GM23338 (cell line): ENCODE results near the gene TAF11. TPM values are rescaled to one million over a fixed set of nuclear protein-coding genes. Genes with fewer than 3 reads are reported as not detected.

ENCODE experiments used
- ATAC-seq: fragments of 200-7000 bp; cut with Tn5 transposase; 3 replicates; pipeline ENCODE4 v1.9.1; 2020
- DNase-seq: peaks from one replicate; pipeline ENCODE4 v3.0.0-alpha.2; 2015; ENCODE audit warnings: low spot score
- H2AFZ ChIP-seq: fragments of 200-600 bp; sonication (generic); 2 replicates; pipeline ENCODE4 v1.8.0; 2016; ENCODE audit warnings: antibody characterized with exemption, mild to moderate bottlenecking, moderate library complexity
- H3F3A ChIP-seq: fragments of 200-600 bp; sonication (generic); replicated peaks from 2 replicates; pipeline ENCODE4 v1.8.0; 2017; ENCODE audit warnings: antibody characterized with exemption, mixed run types, low read depth
- H3K27ac ChIP-seq: fragments of 200-600 bp; sonication (generic); 2 replicates; pipeline ENCODE4 v1.6.1; 2016; ENCODE audit warnings: low read depth
- H3K27me3 ChIP-seq: fragments of 200-600 bp; sonication (generic); 2 replicates; pipeline ENCODE4 v1.8.0; 2016; ENCODE audit warnings: mild to moderate bottlenecking, mixed run types, moderate library complexity; ENCODE audit not compliant: insufficient read depth
- H3K36me3 ChIP-seq: fragments of 200-600 bp; sonication (generic); 2 replicates; pipeline ENCODE4 v1.8.0; 2016; ENCODE audit warnings: mild to moderate bottlenecking; ENCODE audit not compliant: insufficient read depth
- H3K4me1 ChIP-seq: fragments of 200-600 bp; sonication (generic); 2 replicates; pipeline ENCODE4 v1.8.0; 2016; ENCODE audit warnings: mild to moderate bottlenecking, moderate library complexity; ENCODE audit not compliant: insufficient read depth
- H3K4me2 ChIP-seq: fragments of 200-600 bp; sonication (generic); 2 replicates; pipeline ENCODE4 v1.7.1; 2017; ENCODE audit warnings: mixed run types
- H3K4me3 ChIP-seq: fragments of 200-600 bp; sonication (generic); 2 replicates; pipeline ENCODE4 v1.6.1; 2016; ENCODE audit warnings: mixed run types
- H3K79me2 ChIP-seq: fragments of 200-600 bp; sonication (generic); replicated peaks from 2 replicates; pipeline ENCODE4 v1.8.0; 2017; ENCODE audit warnings: mild to moderate bottlenecking; ENCODE audit not compliant: insufficient read depth
- H3K9me2 ChIP-seq: fragments of 200-600 bp; sonication (generic); 2 replicates; pipeline ENCODE4 v1.8.0; 2017; ENCODE audit not compliant: insufficient read depth
- H4K20me1 ChIP-seq: fragments of 200-600 bp; sonication (generic); replicated peaks from 2 replicates; pipeline ENCODE4 v1.8.0; 2017; ENCODE audit warnings: mild to moderate bottlenecking; ENCODE audit not compliant: insufficient read depth
- H3K27ac Mint-ChIP-seq: 2 replicates; pipeline ENCODE4 v1.8.0; 2020; ENCODE audit warnings: inconsistent platforms, mild to moderate bottlenecking, moderate library complexity, mixed read lengths
- H3K27me3 Mint-ChIP-seq: 3 replicates; pipeline ENCODE4 v1.8.0; 2022; ENCODE audit warnings: low read depth, mild to moderate bottlenecking, moderate library complexity, mixed read lengths, inconsistent platforms; ENCODE audit not compliant: insufficient read depth, poor library complexity
- H3K36me3 Mint-ChIP-seq: 3 replicates; pipeline ENCODE4 v1.8.0; 2021; ENCODE audit warnings: low read depth, mild to moderate bottlenecking, inconsistent platforms, moderate library complexity, mixed read lengths
- H3K4me1 Mint-ChIP-seq: 3 replicates; pipeline ENCODE4 v1.8.0; 2020; ENCODE audit warnings: mild to moderate bottlenecking, inconsistent platforms, mixed read lengths
- H3K4me3 Mint-ChIP-seq: 3 replicates; pipeline ENCODE4 v1.8.0; 2021; ENCODE audit warnings: moderate library complexity, mild to moderate bottlenecking, inconsistent platforms, mixed read lengths
- H3K9me3 Mint-ChIP-seq: 3 replicates; pipeline ENCODE4 v1.8.0; 2020; ENCODE audit warnings: moderate library complexity, mild to moderate bottlenecking, inconsistent platforms, mixed read lengths
- CREB1 ChIP-seq: fragments of 250-450 bp; sonication (Bioruptor Pico); IDR thresholded peaks from 2 replicates; pipeline ENCODE4 v1.5.0; 2020; ENCODE audit warnings: low read depth, mild to moderate bottlenecking, moderate library complexity
- CTCF ChIP-seq, 2 experiments: fragments of 200-600 bp in 1 of 2; sonication (generic) in 1 of 2; conservative IDR thresholded peaks; 2 replicates each; pipeline versions ENCODE4 v1.5.1 to v1.6.1; 2016 to 2017; ENCODE audit warnings: antibody characterized with exemption in 2 of 2, low read depth in 2 of 2, mild to moderate bottlenecking in 2 of 2, moderate library complexity in 1 of 2
- EZH2 ChIP-seq: fragments of 200-600 bp; sonication (generic); IDR thresholded peaks from one replicate; pipeline ENCODE4 v1.8.0; 2017; ENCODE audit warnings: antibody characterized with exemption, mild to moderate bottlenecking, low read depth; ENCODE audit not compliant: unreplicated experiment
- EZH2phosphoT487 ChIP-seq: fragments of 200-600 bp; sonication (generic); IDR thresholded peaks from one replicate; pipeline ENCODE4 v1.8.1; 2018; ENCODE audit warnings: antibody characterized with exemption; ENCODE audit not compliant: unreplicated experiment
- JUNB ChIP-seq: IDR thresholded peaks from one replicate; pipeline ENCODE4 v1.6.1; 2016; ENCODE audit warnings: antibody characterized with exemption; ENCODE audit not compliant: unreplicated experiment
- NANOG ChIP-seq: IDR thresholded peaks from 2 replicates; pipeline ENCODE4 v1.6.1; 2016; ENCODE audit warnings: antibody characterized with exemption, borderline replicate concordance
- POLR2AphosphoS5 ChIP-seq: IDR thresholded peaks from 2 replicates; pipeline ENCODE4 v1.6.1; 2016; ENCODE audit warnings: antibody characterized with exemption, low read depth
- STAT1 ChIP-seq: IDR thresholded peaks from one replicate; pipeline ENCODE4 v1.6.1; 2016; ENCODE audit warnings: antibody characterized with exemption; ENCODE audit not compliant: unreplicated experiment
- ZNF114 ChIP-seq: fragments of 250-450 bp; sonication (Bioruptor Pico); IDR thresholded peaks from 2 replicates; pipeline ENCODE4 v1.5.0; 2020; ENCODE audit warnings: mild to moderate bottlenecking, moderate library complexity
- ZNF331 ChIP-seq: fragments of 250-450 bp; sonication (Bioruptor Pico); IDR thresholded peaks from 2 replicates; pipeline ENCODE4 v1.5.0; 2020; ENCODE audit warnings: low read depth, mild to moderate bottlenecking, moderate library complexity
- polyA plus RNA-seq: library from polyadenylated mRNA; unstranded; fragments of >200 nt; fragmentation: Nextera tagmentation; extraction: Ambion mirVana; gene quantifications from 2 replicates; pipeline ENCODE4 v1.2.1, GENCODE V29; 2016
- total RNA-seq: library from RNA; depleted of rRNA; stranded (reverse); fragments of >200 nt; shearing (Covaris generic); gene quantifications from 2 replicates; pipeline ENCODE4 v1.2.3, GENCODE V29; 2014
- TF ChIP-seq, protein P1 (sequence below): fragments of 250-450 bp; sonication (Bioruptor Pico); IDR thresholded peaks from 2 replicates; pipeline ENCODE4 v1.5.0; 2020; ENCODE audit warnings: mild to moderate bottlenecking, moderate library complexity
- TF ChIP-seq, protein P2 (sequence below): IDR thresholded peaks from 2 replicates; pipeline ENCODE4 v1.6.1; 2016; ENCODE audit warnings: antibody characterized with exemption
- TF ChIP-seq, protein P3 (sequence below): IDR thresholded peaks from one replicate; pipeline ENCODE4 v1.6.1; 2018; ENCODE audit warnings: antibody characterized with exemption; ENCODE audit not compliant: unreplicated experiment

TAF11 gene
- total and polyA plus RNA-seq, 2 experiments from 2014 or later, result 51.1 to 65.3 TPM

- no peaks in the 10 kb centered on the region; the same call in 2 of the 3 replicates for H3K9me3 Mint-ChIP-seq
- H3K9me2 ChIP-seq, result no peaks in the 10 kb centered on the region
- no peak overlapping the region for H3K27ac Mint-ChIP-seq
- no peaks in the 10 kb centered on the region for H3K27me3 ChIP-seq
- ATAC-seq, result no peak
- H3K27me3 Mint-ChIP-seq, result no peaks in the 10 kb centered on the region
- peaks cover 7% of the 10 kb centered on the region; the same call in 1 of the 2 replicates for H3K36me3 ChIP-seq
- no peaks in the 10 kb centered on the region for H3K79me2 ChIP-seq
- TF ChIP-seq ZNF331 (CRISPR knock-in tag) (no peak), CTCF (conservative IDR thresholded peaks at IDR 0.05; ENCODE audit: low read depth in 2 of 2) (no peak), ZNF114 (CRISPR knock-in tag) (no peak), EZH2phosphoT487 (no peak), POLR2AphosphoS5 (no peak), STAT1 (no peak), EZH2 (no peak), NANOG (no peak), JUNB (no peak), CREB1 (CRISPR knock-in tag) (no peak)
- TF ChIP-seq, protein P1, sequence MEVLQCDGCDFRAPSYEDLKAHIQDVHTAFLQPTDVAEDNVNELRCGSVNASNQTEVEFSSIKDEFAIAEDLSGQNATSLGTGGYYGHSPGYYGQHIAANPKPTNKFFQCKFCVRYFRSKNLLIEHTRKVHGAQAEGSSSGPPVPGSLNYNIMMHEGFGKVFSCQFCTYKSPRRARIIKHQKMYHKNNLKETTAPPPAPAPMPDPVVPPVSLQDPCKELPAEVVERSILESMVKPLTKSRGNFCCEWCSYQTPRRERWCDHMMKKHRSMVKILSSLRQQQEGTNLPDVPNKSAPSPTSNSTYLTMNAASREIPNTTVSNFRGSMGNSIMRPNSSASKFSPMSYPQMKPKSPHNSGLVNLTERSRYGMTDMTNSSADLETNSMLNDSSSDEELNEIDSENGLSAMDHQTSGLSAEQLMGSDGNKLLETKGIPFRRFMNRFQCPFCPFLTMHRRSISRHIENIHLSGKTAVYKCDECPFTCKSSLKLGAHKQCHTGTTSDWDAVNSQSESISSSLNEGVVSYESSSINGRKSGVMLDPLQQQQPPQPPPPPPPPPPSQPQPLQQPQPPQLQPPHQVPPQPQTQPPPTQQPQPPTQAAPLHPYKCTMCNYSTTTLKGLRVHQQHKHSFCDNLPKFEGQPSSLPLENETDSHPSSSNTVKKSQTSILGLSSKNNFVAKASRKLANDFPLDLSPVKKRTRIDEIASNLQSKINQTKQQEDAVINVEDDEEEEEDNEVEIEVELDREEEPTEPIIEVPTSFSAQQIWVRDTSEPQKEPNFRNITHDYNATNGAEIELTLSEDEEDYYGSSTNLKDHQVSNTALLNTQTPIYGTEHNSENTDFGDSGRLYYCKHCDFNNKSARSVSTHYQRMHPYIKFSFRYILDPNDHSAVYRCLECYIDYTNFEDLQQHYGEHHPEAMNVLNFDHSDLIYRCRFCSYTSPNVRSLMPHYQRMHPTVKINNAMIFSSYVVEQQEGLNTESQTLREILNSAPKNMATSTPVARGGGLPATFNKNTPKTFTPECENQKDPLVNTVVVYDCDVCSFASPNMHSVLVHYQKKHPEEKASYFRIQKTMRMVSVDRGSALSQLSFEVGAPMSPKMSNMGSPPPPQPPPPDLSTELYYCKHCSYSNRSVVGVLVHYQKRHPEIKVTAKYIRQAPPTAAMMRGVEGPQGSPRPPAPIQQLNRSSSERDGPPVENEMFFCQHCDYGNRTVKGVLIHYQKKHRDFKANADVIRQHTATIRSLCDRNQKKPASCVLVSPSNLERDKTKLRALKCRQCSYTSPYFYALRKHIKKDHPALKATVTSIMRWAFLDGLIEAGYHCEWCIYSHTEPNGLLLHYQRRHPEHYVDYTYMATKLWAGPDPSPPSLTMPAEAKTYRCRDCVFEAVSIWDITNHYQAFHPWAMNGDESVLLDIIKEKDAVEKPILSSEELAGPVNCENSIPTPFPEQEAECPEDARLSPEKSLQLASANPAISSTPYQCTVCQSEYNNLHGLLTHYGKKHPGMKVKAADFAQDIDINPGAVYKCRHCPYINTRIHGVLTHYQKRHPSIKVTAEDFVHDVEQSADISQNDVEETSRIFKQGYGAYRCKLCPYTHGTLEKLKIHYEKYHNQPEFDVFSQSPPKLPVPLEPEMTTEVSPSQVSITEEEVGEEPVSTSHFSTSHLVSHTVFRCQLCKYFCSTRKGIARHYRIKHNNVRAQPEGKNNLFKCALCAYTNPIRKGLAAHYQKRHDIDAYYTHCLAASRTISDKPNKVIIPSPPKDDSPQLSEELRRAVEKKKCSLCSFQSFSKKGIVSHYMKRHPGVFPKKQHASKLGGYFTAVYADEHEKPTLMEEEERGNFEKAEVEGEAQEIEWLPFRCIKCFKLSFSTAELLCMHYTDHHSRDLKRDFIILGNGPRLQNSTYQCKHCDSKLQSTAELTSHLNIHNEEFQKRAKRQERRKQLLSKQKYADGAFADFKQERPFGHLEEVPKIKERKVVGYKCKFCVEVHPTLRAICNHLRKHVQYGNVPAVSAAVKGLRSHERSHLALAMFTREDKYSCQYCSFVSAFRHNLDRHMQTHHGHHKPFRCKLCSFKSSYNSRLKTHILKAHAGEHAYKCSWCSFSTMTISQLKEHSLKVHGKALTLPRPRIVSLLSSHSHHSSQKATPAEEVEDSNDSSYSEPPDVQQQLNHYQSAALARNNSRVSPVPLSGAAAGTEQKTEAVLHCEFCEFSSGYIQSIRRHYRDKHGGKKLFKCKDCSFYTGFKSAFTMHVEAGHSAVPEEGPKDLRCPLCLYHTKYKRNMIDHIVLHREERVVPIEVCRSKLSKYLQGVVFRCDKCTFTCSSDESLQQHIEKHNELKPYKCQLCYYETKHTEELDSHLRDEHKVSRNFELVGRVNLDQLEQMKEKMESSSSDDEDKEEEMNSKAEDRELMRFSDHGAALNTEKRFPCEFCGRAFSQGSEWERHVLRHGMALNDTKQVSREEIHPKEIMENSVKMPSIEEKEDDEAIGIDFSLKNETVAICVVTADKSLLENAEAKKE (CRISPR knock-in tag), result no peak
- TF ChIP-seq, protein P2, sequence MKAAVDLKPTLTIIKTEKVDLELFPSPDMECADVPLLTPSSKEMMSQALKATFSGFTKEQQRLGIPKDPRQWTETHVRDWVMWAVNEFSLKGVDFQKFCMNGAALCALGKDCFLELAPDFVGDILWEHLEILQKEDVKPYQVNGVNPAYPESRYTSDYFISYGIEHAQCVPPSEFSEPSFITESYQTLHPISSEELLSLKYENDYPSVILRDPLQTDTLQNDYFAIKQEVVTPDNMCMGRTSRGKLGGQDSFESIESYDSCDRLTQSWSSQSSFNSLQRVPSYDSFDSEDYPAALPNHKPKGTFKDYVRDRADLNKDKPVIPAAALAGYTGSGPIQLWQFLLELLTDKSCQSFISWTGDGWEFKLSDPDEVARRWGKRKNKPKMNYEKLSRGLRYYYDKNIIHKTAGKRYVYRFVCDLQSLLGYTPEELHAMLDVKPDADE, result no peak
- TF ChIP-seq, protein P3, sequence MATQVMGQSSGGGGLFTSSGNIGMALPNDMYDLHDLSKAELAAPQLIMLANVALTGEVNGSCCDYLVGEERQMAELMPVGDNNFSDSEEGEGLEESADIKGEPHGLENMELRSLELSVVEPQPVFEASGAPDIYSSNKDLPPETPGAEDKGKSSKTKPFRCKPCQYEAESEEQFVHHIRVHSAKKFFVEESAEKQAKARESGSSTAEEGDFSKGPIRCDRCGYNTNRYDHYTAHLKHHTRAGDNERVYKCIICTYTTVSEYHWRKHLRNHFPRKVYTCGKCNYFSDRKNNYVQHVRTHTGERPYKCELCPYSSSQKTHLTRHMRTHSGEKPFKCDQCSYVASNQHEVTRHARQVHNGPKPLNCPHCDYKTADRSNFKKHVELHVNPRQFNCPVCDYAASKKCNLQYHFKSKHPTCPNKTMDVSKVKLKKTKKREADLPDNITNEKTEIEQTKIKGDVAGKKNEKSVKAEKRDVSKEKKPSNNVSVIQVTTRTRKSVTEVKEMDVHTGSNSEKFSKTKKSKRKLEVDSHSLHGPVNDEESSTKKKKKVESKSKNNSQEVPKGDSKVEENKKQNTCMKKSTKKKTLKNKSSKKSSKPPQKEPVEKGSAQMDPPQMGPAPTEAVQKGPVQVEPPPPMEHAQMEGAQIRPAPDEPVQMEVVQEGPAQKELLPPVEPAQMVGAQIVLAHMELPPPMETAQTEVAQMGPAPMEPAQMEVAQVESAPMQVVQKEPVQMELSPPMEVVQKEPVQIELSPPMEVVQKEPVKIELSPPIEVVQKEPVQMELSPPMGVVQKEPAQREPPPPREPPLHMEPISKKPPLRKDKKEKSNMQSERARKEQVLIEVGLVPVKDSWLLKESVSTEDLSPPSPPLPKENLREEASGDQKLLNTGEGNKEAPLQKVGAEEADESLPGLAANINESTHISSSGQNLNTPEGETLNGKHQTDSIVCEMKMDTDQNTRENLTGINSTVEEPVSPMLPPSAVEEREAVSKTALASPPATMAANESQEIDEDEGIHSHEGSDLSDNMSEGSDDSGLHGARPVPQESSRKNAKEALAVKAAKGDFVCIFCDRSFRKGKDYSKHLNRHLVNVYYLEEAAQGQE, result no peak
- H3K4me1 Mint-ChIP-seq, result peaks cover 7% of the 10 kb centered on the region
- H3F3A ChIP-seq, result no peaks in the 10 kb centered on the region; the same call in 1 of the 2 replicates
- no peak overlapping the region for H3K4me3 ChIP-seq
- H3K27ac ChIP-seq, result no peak overlapping the region
- H2AFZ ChIP-seq, result no peak overlapping the region
- H3K4me3 Mint-ChIP-seq, result no peak overlapping the region
- H3K36me3 Mint-ChIP-seq, result peaks cover 38% of the 10 kb centered on the region
- DNase-seq, result no peak
- H3K4me1 ChIP-seq, result peaks cover 5% of the 10 kb centered on the region; the same call in 1 of the 2 replicates
- H3K4me2 ChIP-seq, result no peak overlapping the region
- no peaks in the 10 kb centered on the region; the same call in 1 of the 2 replicates for H4K20me1 ChIP-seq
These were observed 51.4 kb downstream of the TAF11 start for GRCh38 chr6:34836451-34836850.
